Keratinocyte (primary cell): ENCODE measurements around the gene MARK1. TPM values are rescaled to one million over a fixed set of nuclear protein-coding genes. Genes with fewer than 3 reads are reported as not detected.

Source experiments
- DNase-seq: peaks from one replicate; pipeline ENCODE4 v3.0.0-alpha.2; 2011; ENCODE audit warnings: low read depth, missing footprints, low spot score
- FAIRE-seq: peaks from 2 replicates; lab custom pipeline; 2011; peaks lifted over from hg19 to GRCh38; lab: Jason Lieb, UNC
- H2AFZ ChIP-seq: 2 replicates; pipeline ENCODE4 v1.6.0; 2012; ENCODE audit warnings: low read length, control low read depth, inconsistent platforms; ENCODE audit not compliant: control insufficient read depth
- H3K27ac ChIP-seq: 2 replicates; pipeline ENCODE4 v1.5.1; 2011; ENCODE audit warnings: low read length; ENCODE audit not compliant: control insufficient read depth, insufficient read depth
- H3K27me3 ChIP-seq: 3 replicates; pipeline ENCODE4 v1.6.0; 2011; ENCODE audit warnings: low read length; ENCODE audit not compliant: control insufficient read depth, insufficient read depth; ENCODE audit errors: extremely low read depth
- H3K36me3 ChIP-seq, 2 experiments: 2 replicates in 1 of 2; 3 replicates in 1 of 2; pipeline ENCODE4 v1.5.1; 2011; ENCODE audit warnings: low read length in 2 of 2, mild to moderate bottlenecking in 1 of 2; ENCODE audit not compliant: control insufficient read depth in 2 of 2, insufficient read depth in 2 of 2; ENCODE audit errors: extremely low read depth in 1 of 2
- H3K4me1 ChIP-seq: 3 replicates; pipeline ENCODE4 v1.5.1; 2011; ENCODE audit warnings: low read length; ENCODE audit not compliant: control insufficient read depth, insufficient read depth; ENCODE audit errors: extremely low read depth
- H3K4me2 ChIP-seq: 3 replicates; pipeline ENCODE4 v1.6.0; 2011; ENCODE audit warnings: low read depth, low read length; ENCODE audit not compliant: control insufficient read depth, insufficient read depth; ENCODE audit errors: extremely low read depth
- H3K4me3 ChIP-seq, 3 experiments: fragments of 200-600 bp in 1 of 3; sonication (generic) in 1 of 3; 2 replicates in 2 of 3; 3 replicates in 1 of 3; pipeline ENCODE4 v1.5.1; 2011 to 2016; ENCODE audit warnings: low read length in 3 of 3, mild to moderate bottlenecking in 3 of 3, control low read depth in 2 of 3, inconsistent platforms in 1 of 3, low read depth in 1 of 3, mixed read lengths in 1 of 3, mixed run types in 1 of 3, moderate library complexity in 1 of 3; ENCODE audit not compliant: control insufficient read depth in 2 of 3, insufficient read depth in 2 of 3; ENCODE audit errors: extremely low read depth in 1 of 3
- H3K79me2 ChIP-seq: 2 replicates; pipeline ENCODE4 v1.6.0; 2012; ENCODE audit warnings: low read length; ENCODE audit not compliant: control insufficient read depth, insufficient read depth
- H3K9ac ChIP-seq: 3 replicates; pipeline ENCODE4 v1.6.0; 2011; ENCODE audit warnings: low read length; ENCODE audit not compliant: control insufficient read depth, insufficient read depth; ENCODE audit errors: extremely low read depth
- H3K9me1 ChIP-seq: 3 replicates; pipeline ENCODE4 v1.6.0; 2011; ENCODE audit warnings: low read length; ENCODE audit not compliant: control insufficient read depth, insufficient read depth; ENCODE audit errors: extremely low read depth
- H3K9me3 ChIP-seq: 2 replicates; pipeline ENCODE4 v1.5.1; 2012; ENCODE audit warnings: low read depth, low read length; ENCODE audit not compliant: control insufficient read depth
- H4K20me1 ChIP-seq: 3 replicates; pipeline ENCODE4 v1.6.0; 2011; ENCODE audit warnings: low read length; ENCODE audit not compliant: control insufficient read depth, insufficient read depth; ENCODE audit errors: extremely low read depth
- CTCF ChIP-seq, 3 experiments: IDR thresholded peaks in 1 of 3; conservative IDR thresholded peaks in 1 of 3; optimal IDR thresholded peaks in 1 of 3; 2 replicates in 2 of 3; 3 replicates in 1 of 3; pipeline versions ENCODE3 to v1.5.1; 2011; ENCODE audit warnings: low read length in 3 of 3, mild to moderate bottlenecking in 3 of 3, moderate library complexity in 2 of 3, control low read depth in 1 of 3, inconsistent platforms in 1 of 3; ENCODE audit not compliant: insufficient read depth in 2 of 3; ENCODE audit errors: extremely low read depth in 1 of 3
- EZH2 ChIP-seq: IDR thresholded peaks from one replicate; pipeline ENCODE4 v1.6.1; 2012; ENCODE audit warnings: inconsistent platforms, mild to moderate bottlenecking, low read length, moderate library complexity
- dilution Hi-C: fragments of 300-500 bp; cut with MboI; formaldehyde crosslinking; loops from one replicate; pipeline ENCODE4 v1.7.0; 2020; ENCODE audit warnings: low sequenced_read_pairs; ENCODE audit not compliant: extremely low pct_ligation_motif_present
- polyA plus RNA-seq, 5 experiments: library from polyadenylated mRNA; depleted of rRNA in 3 of 5; stranded (reverse) in 3 of 5; stranded (forward) in 1 of 5; unstranded in 1 of 5; fragments of >200 nt; gene quantifications; 1 replicate in 1 of 5; 2 replicates in 3 of 5; 3 replicates in 1 of 5; pipeline versions ENCODE4 v1.2.1 to v1.2.3, GENCODE V29; 2011 to 2012; ENCODE audit warnings: missing spikeins in 2 of 5, low read depth in 1 of 5, low replicate concordance in 1 of 5

MARK1 gene
- polyA plus RNA-seq, 1 donor (not counting 4 experiments of a cell fraction or from before 2014, with no cell fraction given) = 8.4 TPM

GRCh38 chr1:220631238-220631815 lies 103.4 kb downstream of the MARK1 start:
- TF ChIP-seq CTCF (optimal IDR thresholded peaks at IDR 0.05 in 1 of 3, IDR thresholded peaks at IDR 0.05 in 1 of 3, conservative IDR thresholded peaks at IDR 0.05 in 1 of 3; ENCODE audit: extremely low read depth in 1 of 3, insufficient read depth in 2 of 3, low read length in 3 of 3) (no peak), EZH2 (no peak)

GRCh38 chr1:220637759-220638158 lies 109.8 kb downstream of the MARK1 start:
- no peak for TF ChIP-seq EZH2
- TF ChIP-seq CTCF (optimal IDR thresholded peaks at IDR 0.05 in 1 of 3, IDR thresholded peaks at IDR 0.05 in 1 of 3, conservative IDR thresholded peaks at IDR 0.05 in 1 of 3; ENCODE audit: extremely low read depth in 1 of 3, insufficient read depth in 2 of 3, low read length in 3 of 3) = no peak
- H2AFZ ChIP-seq = no peak overlapping the region
- FAIRE-seq (no peak), DNase-seq (no peak)
- H3K4me1 ChIP-seq = no peaks in the 10 kb centered on the region
- no peak overlapping the region for H3K9ac ChIP-seq
- H3K27me3 ChIP-seq = no peaks in the 10 kb centered on the region
- no peak overlapping the region for H3K27ac ChIP-seq
- no peak overlapping the region for H3K4me3 ChIP-seq
- no peaks in the 10 kb centered on the region for H4K20me1 ChIP-seq
- H3K9me1 ChIP-seq = no peaks in the 10 kb centered on the region
- H3K36me3 ChIP-seq = peaks cover 0 to 3% of the 10 kb centered on the region in 2 experiments
- no peak overlapping the region for H3K4me2 ChIP-seq
- no peaks in the 10 kb centered on the region for H3K79me2 ChIP-seq
- H3K9me3 ChIP-seq = no peaks in the 10 kb centered on the region
- dilution Hi-C loops = no loop called here

More at GRCh38 chr1:220631238-220631815, 103.4 kb downstream of the MARK1 start:
- Histone ChIP-seq H2AFZ (no peak overlapping the region), H3K9ac (no peak overlapping the region), H3K9me3 (no peaks in the 10 kb centered on the region), H3K4me3 (no peak overlapping the region), H3K79me2 (no peaks in the 10 kb centered on the region), H4K20me1 (no peaks in the 10 kb centered on the region), H3K27me3 (no peaks in the 10 kb centered on the region), H3K4me1 (no peaks in the 10 kb centered on the region), H3K36me3 (peaks cover 0 to 3% of the 10 kb centered on the region in 2 experiments), H3K4me2 (no peak overlapping the region), H3K27ac (no peak overlapping the region), H3K9me1 (no peaks in the 10 kb centered on the region)
- DNase-seq = no peak
- no peak for FAIRE-seq
- dilution Hi-C loops = no loop called here
